Posterior cingulate gyrus (tissue), 11 donors: ENCODE data around the gene HHAT.

Experiments used
- DNase-seq, 10 donors: peaks; one replicate each; pipeline versions ENCODE4 v3.0.0 to v3.0.0-alpha.2; 2020 to 2021; ENCODE audit warnings: mixed read lengths in 3 of 10
- intact Hi-C: fragments of 100-400 bp; cut with DNase I; formaldehyde crosslinking; loops from one replicate; pipeline ENCODE4 v1.15.1; 2023

Gene HHAT

GRCh38 chr1:210428696-210429095 is 100.0 kb downstream of the HHAT start:
- DNase-seq = no peak
- intact Hi-C loops = no loop called here

- intact Hi-C loops = no loop called here
- no peak for DNase-seq
Observed at GRCh38 chr1:210434223-210434622, 105.5 kb downstream of the HHAT start.

GRCh38 chr1:210437111-210437510 is 108.4 kb downstream of the HHAT start:
- intact Hi-C loops = no loop called here
- DNase-seq = no peak

- intact Hi-C loops = no loop called here
- DNase-seq = no peak
Observed at GRCh38 chr1:210437781-210438180, 109.1 kb downstream of the HHAT start.

- no peak for DNase-seq
- intact Hi-C loops = no loop called here
Observed at GRCh38 chr1:210438928-210439841, 110.5 kb downstream of the HHAT start.

GRCh38 chr1:210440081-210440480 is 111.4 kb downstream of the HHAT start:
- intact Hi-C loops = no loop called here
- no peak for DNase-seq

- intact Hi-C loops = no loop called here
- no peak for DNase-seq
Observed at GRCh38 chr1:210441028-210441427, 112.3 kb downstream of the HHAT start.

GRCh38 chr1:210445485-210445884 is 116.8 kb downstream of the HHAT start:
- intact Hi-C loops = no loop called here
- no peak for DNase-seq

GRCh38 chr1:210445931-210446330 is 117.2 kb downstream of the HHAT start:
- no peak for DNase-seq
- intact Hi-C loops = no loop called here

- DNase-seq = peak in 6 of 10 donors; percentile 33 to 85 (median 54)
- intact Hi-C loops = no loop called here
Observed at GRCh38 chr1:210446479-210446878, 117.8 kb downstream of the HHAT start.

GRCh38 chr1:210447456-210448057 is 118.9 kb downstream of the HHAT start:
- no peak for DNase-seq
- intact Hi-C loops = loop anchor here (1.0 kb wide), 2 partner anchors 137 to 687 kb away; partner anchors contain the start of gene KCNH1

- intact Hi-C loops = loop anchor here (1.0 kb wide), 2 partner anchors 136 to 686 kb away; partner anchors contain the start of gene KCNH1
- peak in 1 of 10 donors; percentile 35 for DNase-seq
Observed at GRCh38 chr1:210448297-210448892, 119.7 kb downstream of the HHAT start.

- intact Hi-C loops = no loop called here
- DNase-seq = no peak
Observed at GRCh38 chr1:210455840-210456603, 127.3 kb downstream of the HHAT start.

GRCh38 chr1:210456731-210457255 is 128.1 kb downstream of the HHAT start:
- intact Hi-C loops = no loop called here
- DNase-seq = no peak

GRCh38 chr1:210457568-210457967 is 128.9 kb downstream of the HHAT start:
- intact Hi-C loops = no loop called here
- DNase-seq = no peak

GRCh38 chr1:210464519-210465039 is 135.9 kb downstream of the HHAT start:
- intact Hi-C loops = no loop called here

GRCh38 chr1:210465150-210465549 is 136.4 kb downstream of the HHAT start:
- DNase-seq = no peak
- intact Hi-C loops = no loop called here

More at GRCh38 chr1:210464519-210465039, 135.9 kb downstream of the HHAT start:
- DNase-seq = no peak

GRCh38 chr1:210467440-210468043 is 138.8 kb downstream of the HHAT start:
- intact Hi-C loops = no loop called here
- DNase-seq = no peak

- no peak for DNase-seq
- intact Hi-C loops = no loop called here
Observed at GRCh38 chr1:210469441-210469840, 140.7 kb downstream of the HHAT start.

GRCh38 chr1:210475321-210475720 is 146.6 kb downstream of the HHAT start:
- intact Hi-C loops = no loop called here
- no peak for DNase-seq
